Adrenal gland (tissue), 12 donors: Measurements from ENCODE around the gene MBLAC2. TPM values are rescaled to one million over a fixed set of nuclear protein-coding genes. Genes with fewer than 3 reads are reported as not detected.

ENCODE experiments used
- DNase-seq, 7 donors: peaks; one replicate each; pipeline ENCODE4 v3.0.0-alpha.2; 2019 to 2020
- H3K27ac ChIP-seq, 5 donors: fragments of 200-600 bp; sonication (generic) in 4 of 5; 1 replicate in 3 of 5; 2 replicates in 2 of 5; pipeline versions ENCODE4 v1.5.1 to v1.8.0; 2016 to 2020; ENCODE audit warnings: mild to moderate bottlenecking in 1 of 5
- H3K27me3 ChIP-seq: fragments of 200-600 bp; 2 replicates; pipeline ENCODE4 v1.8.0; 2021
- H3K36me3 ChIP-seq, 2 donors: fragments of 200-600 bp; replicated peaks in 1 of 2; 1 replicate in 1 of 2; 2 replicates in 1 of 2; pipeline versions ENCODE4 v1.5.1 to v1.8.0; 2018 to 2022
- H3K4me1 ChIP-seq, 2 donors: fragments of 200-600 bp; replicated peaks in 1 of 2; 1 replicate in 1 of 2; 2 replicates in 1 of 2; pipeline versions ENCODE4 v1.5.1 to v1.8.0; 2018 to 2021
- H3K4me3 ChIP-seq, 4 donors: fragments of 200-600 bp; sonication (generic) in 3 of 4; one replicate each; pipeline ENCODE4 v1.5.1; 2016 to 2018
- H3K9me3 ChIP-seq, 3 donors: fragments of 200-600 bp; sonication (generic) in 1 of 3; replicated peaks in 1 of 3; 1 replicate in 2 of 3; 2 replicates in 1 of 3; pipeline versions ENCODE4 v1.5.1 to v1.8.0; 2016 to 2021
- CTCF ChIP-seq, 6 experiments: fragments of 450-650 bp in 4 of 6; fragments of 200-600 bp in 2 of 6; sonication (generic) in 1 of 6; IDR thresholded peaks; 1 replicate in 5 of 6; 2 replicates in 1 of 6; pipeline versions ENCODE4 v1.5.1 to v1.8.0; 2016 to 2021; ENCODE audit warnings: antibody characterized with exemption in 6 of 6, mild to moderate bottlenecking in 2 of 6, moderate library complexity in 1 of 6
- POLR2A ChIP-seq, 2 donors: fragments of 450-650 bp; IDR thresholded peaks; one replicate each; pipeline ENCODE4 v1.6.1; 2017; ENCODE audit warnings: antibody characterized with exemption in 2 of 2, mild to moderate bottlenecking in 2 of 2, moderate library complexity in 1 of 2
- WGBS, 4 donors: extraction: QIAGEN DNeasy Blood & Tissue Kit in 2 of 4; methylation state at CpG; one replicate each; pipeline versions ENCODE4 v1.1.5 to v1.1.7; 2013 to 2017; 5-methylcytosine and 5-hydroxymethylcytosine counted together
- intact Hi-C, 2 donors: fragments of 100-400 bp; cut with DNase I; formaldehyde crosslinking; loops; one replicate each; pipeline versions ENCODE4 v1.14.1 to v1.15.0; 2022 to 2023
- polyA plus RNA-seq, 3 donors: library from polyadenylated mRNA; stranded (reverse); fragments of 200-250 nt in 2 of 3; fragments of 350-450 nt in 1 of 3; fragmentation: Illumina TruSeq in 1 of 3; extraction: RNeasy Lipid Tissue Mini Kit (QIAGEN cat#74804) in 1 of 3; gene quantifications; one replicate each; pipeline ENCODE4 v1.2.3, GENCODE V29; 2013 to 2014
- total RNA-seq, 9 donors: library from RNA; depleted of rRNA in 4 of 9; stranded (reverse); fragments of >200 nt in 4 of 9; fragments of 120-200 nt in 1 of 9; fragmentation: NEBNext Ultra II Directional in 1 of 9; extraction: Animal tissue kit (Norgen Biotek cat#: 25700) in 1 of 9; gene quantifications; one replicate each; pipeline versions ENCODE4 v1.1.0 to v1.2.4, GENCODE V29; 2013 to 2023
- donor health status: healthy with polysubstance abuse.
- donor health status: Bipolar disorder and iron deficiency.
- donor health status: DM: yes; HTN: yes; CAD: no.
- donor health status: DM: no; HTN: no; CAD: no.
- donor health status: DM: no; HTN: no; CAD: no.
- donor health status: DM: yes; HTN: yes; CAD: no.

MBLAC2 gene
- total and polyA plus RNA-seq, 12 donors, result 1.3 to 8.8 (median 4.8) TPM

DNA sequence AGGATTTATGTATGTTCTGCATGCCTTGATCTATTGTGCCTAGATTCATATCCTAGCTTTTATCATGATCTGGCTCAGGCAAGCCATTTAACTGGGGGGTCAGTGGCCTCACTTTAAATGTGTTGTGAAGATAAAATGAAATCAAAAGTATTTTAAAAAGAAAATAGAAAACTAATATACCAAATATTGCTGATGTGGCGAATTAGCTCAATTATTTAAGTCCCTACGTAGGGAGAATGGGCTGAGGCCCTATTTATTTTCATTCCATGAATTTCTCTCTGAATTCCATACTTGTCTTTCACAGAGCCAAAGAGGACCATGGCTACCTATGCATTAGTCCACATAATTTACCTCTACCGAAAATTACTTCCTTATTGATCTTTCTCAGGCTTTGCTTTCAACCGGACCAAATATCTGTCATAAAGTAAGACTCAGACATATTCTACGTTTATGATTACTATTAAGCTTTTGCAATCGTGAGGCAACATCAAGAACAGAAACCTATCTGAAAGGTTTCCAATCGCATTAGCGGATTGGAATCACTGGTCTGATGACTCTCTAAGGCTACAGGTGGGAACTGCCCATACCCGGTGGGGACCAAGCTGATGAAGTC is 1.7 kb downstream of the MBLAC2 start:
- DNase-seq, result no peak
- intact Hi-C loops, result no loop called here
- H3K27ac ChIP-seq, result no peak overlapping the region
- peak overlapping the region in 2 of 4 donors; percentile 69 to 72 for H3K4me3 ChIP-seq
- H3K4me1 ChIP-seq, result peaks cover 6 to 23% of the 10 kb centered on the region in 2 donors
- 51 to 59% (median 53%) methylated on average over 9 of the region's 9 CpGs for WGBS, 4 donors
- H3K9me3 ChIP-seq, result no peaks in the 10 kb centered on the region
- no peak for TF ChIP-seq POLR2A (IDR thresholded peaks at IDR 0.05)
- no peak for TF ChIP-seq CTCF (IDR thresholded peaks at IDR 0.05)
- no peaks in the 10 kb centered on the region for H3K27me3 ChIP-seq
- H3K36me3 ChIP-seq, result no peaks in the 10 kb centered on the region

- TF ChIP-seq CTCF (IDR thresholded peaks at IDR 0.05), result no peak
- TF ChIP-seq POLR2A (IDR thresholded peaks at IDR 0.05), result no peak
- Histone ChIP-seq H3K4me3 (no peak overlapping the region), H3K27me3 (no peaks in the 10 kb centered on the region), H3K9me3 (no peaks in the 10 kb centered on the region), H3K27ac (no peak overlapping the region), H3K36me3 (no peaks in the 10 kb centered on the region), H3K4me1 (no peaks in the 10 kb centered on the region)
- intact Hi-C loops, result no loop called here
- DNase-seq, result no peak
- WGBS, 4 donors, result 76 to 86% (median 81%) methylated on average over 4 of the region's 4 CpGs
Measured at GRCh38 chr5:90461288-90461687, 13.3 kb downstream of the MBLAC2 start.

DNA sequence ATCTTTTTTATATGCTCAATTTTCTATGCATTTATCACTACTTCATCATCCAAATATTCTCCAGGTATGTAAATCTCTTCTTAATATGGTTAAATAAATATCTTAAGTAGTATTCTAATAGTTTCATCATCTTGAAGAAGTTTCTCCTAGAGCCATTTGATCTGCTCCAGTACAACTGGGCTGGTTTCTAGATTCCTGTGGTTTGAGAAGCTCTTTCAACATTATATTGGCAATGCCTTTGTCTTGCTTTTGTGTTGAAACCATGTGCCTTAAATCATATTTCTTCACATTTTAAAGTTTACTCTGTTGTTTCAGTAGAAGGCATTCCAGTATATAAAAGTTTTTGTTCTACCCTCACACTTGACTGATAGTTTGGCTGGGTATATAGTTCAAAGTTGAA is 27.6 kb downstream of the MBLAC2 start:
- intact Hi-C loops, result no loop called here
- Histone ChIP-seq H3K4me1 (no peaks in the 10 kb centered on the region), H3K4me3 (no peak overlapping the region), H3K27ac (no peak overlapping the region), H3K9me3 (no peaks in the 10 kb centered on the region), H3K36me3 (no peaks in the 10 kb centered on the region), H3K27me3 (no peaks in the 10 kb centered on the region)
- no peak for TF ChIP-seq POLR2A (IDR thresholded peaks at IDR 0.05)
- no peak for TF ChIP-seq CTCF (IDR thresholded peaks at IDR 0.05)
- no peak for DNase-seq

DNA sequence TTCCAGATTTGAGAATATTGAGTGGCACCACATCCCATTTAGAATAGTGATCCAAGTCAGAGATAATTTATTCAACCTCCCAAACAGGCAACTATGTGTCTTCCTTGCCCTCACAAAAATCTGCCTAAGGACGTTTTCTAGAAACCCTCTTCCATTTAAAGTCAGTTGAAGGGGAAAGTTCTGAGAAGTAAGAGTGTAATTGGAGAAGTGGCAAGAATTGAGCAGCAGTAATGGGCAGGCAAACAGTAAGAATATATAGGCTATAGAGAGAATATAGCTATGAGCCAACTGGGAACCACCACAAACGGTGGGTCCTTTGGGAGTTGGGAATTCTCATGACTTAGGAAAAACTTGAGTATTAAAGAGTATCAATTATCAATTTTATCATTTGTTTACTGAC is 33.9 kb downstream of the MBLAC2 start:
- Histone ChIP-seq H3K27me3 (no peaks in the 10 kb centered on the region), H3K27ac (no peak overlapping the region), H3K4me3 (no peak overlapping the region), H3K36me3 (no peaks in the 10 kb centered on the region), H3K4me1 (peaks cover 0 to 11% of the 10 kb centered on the region in 2 donors), H3K9me3 (no peaks in the 10 kb centered on the region)
- DNase-seq, result no peak
- TF ChIP-seq CTCF (IDR thresholded peaks at IDR 0.05) (no peak), POLR2A (IDR thresholded peaks at IDR 0.05) (no peak)
- intact Hi-C loops, result no loop called here
- 56 to 69% (median 64%) methylated on average over 2 of the region's 2 CpGs for WGBS, 4 donors
